CD4-positive, alpha-beta T cell (primary cell): ENCODE data around the gene PRAC2. TPM values are rescaled to one million over a fixed set of nuclear protein-coding genes. Genes with fewer than 3 reads are reported as not detected.

ENCODE experiments used
- ATAC-seq: fragments of 200-7000 bp; cut with Tn5 transposase; one replicate; pipeline ENCODE4 v1.10.0; 2022; ENCODE audit warnings: mild to moderate bottlenecking; ENCODE audit not compliant: poor library complexity
- CTCF ChIA-PET: fragments of 350-600 bp; sonication (Branson Sonifier 250); formaldehyde crosslinking; loops from one replicate; lab custom pipeline; 2021; ENCODE audit warnings: antibody characterized with exemption, inconsistent platforms; lab: Charles Lee
- POLR2A ChIA-PET: fragments of 350-600 bp; sonication (Branson Sonifier 250); formaldehyde crosslinking; loops from one replicate; lab custom pipeline; 2021; ENCODE audit warnings: antibody characterized with exemption, inconsistent platforms; lab: Charles Lee
- DNase-seq, 14 experiments: peaks; one replicate each; pipeline ENCODE4 v3.0.0-alpha.2; 2013 to 2020; ENCODE audit warnings: mixed read lengths in 2 of 14
- H3K27ac ChIP-seq, 2 donors: one replicate each; pipeline versions ENCODE4 v1.5.1 to v1.7.0; 2013; ENCODE audit warnings: low read length in 2 of 2, low read depth in 1 of 2, mild to moderate bottlenecking in 1 of 2
- H3K27me3 ChIP-seq, 2 experiments: 1 replicate in 1 of 2; 2 replicates in 1 of 2; pipeline versions ENCODE4 v1.6.1 to v1.7.0; 2013; ENCODE audit warnings: low read length in 2 of 2, control low read depth in 1 of 2, mild to moderate bottlenecking in 1 of 2, moderate library complexity in 1 of 2; ENCODE audit not compliant: insufficient read depth in 2 of 2, control insufficient read depth in 1 of 2
- H3K36me3 ChIP-seq: one replicate; pipeline ENCODE4 v1.6.1; 2013; ENCODE audit warnings: low read length, control low read depth; ENCODE audit not compliant: insufficient read depth
- H3K4me1 ChIP-seq: one replicate; pipeline ENCODE4 v1.6.1; 2013; ENCODE audit warnings: low read length, control low read depth; ENCODE audit not compliant: insufficient read depth
- H3K4me3 ChIP-seq: one replicate; pipeline ENCODE4 v1.5.1; 2013; ENCODE audit warnings: mild to moderate bottlenecking, low read length, moderate library complexity
- H3K9me3 ChIP-seq, 2 experiments: 1 replicate in 1 of 2; 2 replicates in 1 of 2; pipeline versions ENCODE4 v1.6.1 to v1.7.0; 2013; ENCODE audit warnings: low read length in 2 of 2, mild to moderate bottlenecking in 2 of 2, control low read depth in 1 of 2, moderate library complexity in 1 of 2; ENCODE audit not compliant: control insufficient read depth in 1 of 2, insufficient read depth in 1 of 2
- H3K27ac Mint-ChIP-seq: one replicate; pipeline ENCODE4 v1.8.0; 2020; ENCODE audit warnings: mixed read lengths
- H3K27me3 Mint-ChIP-seq: one replicate; pipeline ENCODE4 v1.8.0; 2021; ENCODE audit warnings: mixed read lengths
- H3K36me3 Mint-ChIP-seq: one replicate; pipeline ENCODE4 v1.8.0; 2021; ENCODE audit warnings: low read depth, mixed read lengths
- H3K4me1 Mint-ChIP-seq: one replicate; pipeline ENCODE4 v1.8.0; 2021; ENCODE audit warnings: low read depth, mixed read lengths
- H3K4me3 Mint-ChIP-seq: one replicate; pipeline ENCODE4 v1.8.0; 2020; ENCODE audit warnings: mild to moderate bottlenecking, mixed read lengths
- H3K9me3 Mint-ChIP-seq: one replicate; pipeline ENCODE4 v1.8.0; 2020; ENCODE audit warnings: mixed read lengths
- intact Hi-C, 2 experiments: fragments of 100-400 bp; cut with DNase I in 1 of 2; cut with micrococcal nuclease in 1 of 2; formaldehyde crosslinking; loops; one replicate each; pipeline versions ENCODE4 v1.15.1 to v1.9.0; 2023 to 2025; cut with DNase I, micrococcal nuclease
- total RNA-seq, 174 experiments: library from RNA in 2 of 174; stranded (reverse) in 2 of 174; gene quantifications; one replicate each; pipeline ENCODE4 v1.2.3 and lab custom pipeline; 2021 to 2026
- TF ChIP-seq, protein P1 (sequence below): fragments of 200-600 bp; IDR thresholded peaks from one replicate; pipeline ENCODE4 v1.8.0; 2022; ENCODE audit warnings: antibody characterized with exemption, mild to moderate bottlenecking

Gene PRAC2
- total RNA-seq, 2 experiments from 2014 or later = not detected

DNA sequence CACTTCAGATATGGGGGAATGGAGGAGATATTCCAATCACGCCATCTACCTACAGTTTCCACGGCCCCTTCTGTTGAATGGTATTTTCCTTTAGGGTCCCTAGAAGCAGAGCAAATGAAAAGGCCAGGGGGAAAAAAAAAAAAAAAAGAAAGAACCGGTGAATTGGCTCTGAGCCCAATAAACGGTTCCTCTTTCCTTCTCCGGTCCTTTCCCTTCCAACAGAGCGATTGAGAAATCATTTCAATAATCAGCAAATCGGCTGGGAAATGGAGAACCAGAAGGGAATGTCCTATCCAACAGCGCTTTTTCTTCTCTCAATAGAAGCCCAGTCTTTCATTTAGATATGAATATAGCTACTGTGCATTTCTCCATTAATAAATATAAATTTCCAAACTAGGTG, 32.4 kb downstream of the PRAC2 start:
- no peak overlapping the region for H3K27ac Mint-ChIP-seq
- H3K4me3 ChIP-seq = no peak overlapping the region
- peaks cover 28% of the 10 kb centered on the region for H3K4me1 Mint-ChIP-seq
- no peak overlapping the region for H3K27ac ChIP-seq
- POLR2A ChIA-PET = no interaction called here
- CTCF ChIA-PET = interaction anchor here (2.8 kb wide), 1 partner anchor 17 kb away, joined by 6 read pairs; no protein-coding TSS in a partner anchor
- peaks cover 27% of the 10 kb centered on the region for H3K4me1 ChIP-seq
- intact Hi-C loops = no loop called here
- ATAC-seq (no peak), DNase-seq (no peak)
- TF ChIP-seq, protein P1, sequence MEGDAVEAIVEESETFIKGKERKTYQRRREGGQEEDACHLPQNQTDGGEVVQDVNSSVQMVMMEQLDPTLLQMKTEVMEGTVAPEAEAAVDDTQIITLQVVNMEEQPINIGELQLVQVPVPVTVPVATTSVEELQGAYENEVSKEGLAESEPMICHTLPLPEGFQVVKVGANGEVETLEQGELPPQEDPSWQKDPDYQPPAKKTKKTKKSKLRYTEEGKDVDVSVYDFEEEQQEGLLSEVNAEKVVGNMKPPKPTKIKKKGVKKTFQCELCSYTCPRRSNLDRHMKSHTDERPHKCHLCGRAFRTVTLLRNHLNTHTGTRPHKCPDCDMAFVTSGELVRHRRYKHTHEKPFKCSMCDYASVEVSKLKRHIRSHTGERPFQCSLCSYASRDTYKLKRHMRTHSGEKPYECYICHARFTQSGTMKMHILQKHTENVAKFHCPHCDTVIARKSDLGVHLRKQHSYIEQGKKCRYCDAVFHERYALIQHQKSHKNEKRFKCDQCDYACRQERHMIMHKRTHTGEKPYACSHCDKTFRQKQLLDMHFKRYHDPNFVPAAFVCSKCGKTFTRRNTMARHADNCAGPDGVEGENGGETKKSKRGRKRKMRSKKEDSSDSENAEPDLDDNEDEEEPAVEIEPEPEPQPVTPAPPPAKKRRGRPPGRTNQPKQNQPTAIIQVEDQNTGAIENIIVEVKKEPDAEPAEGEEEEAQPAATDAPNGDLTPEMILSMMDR = no peak
- no peaks in the 10 kb centered on the region for H3K9me3 Mint-ChIP-seq
- peaks cover 76 to 90% of the 10 kb centered on the region in 2 experiments for H3K27me3 ChIP-seq
- H3K36me3 ChIP-seq = no peaks in the 10 kb centered on the region
- H3K36me3 Mint-ChIP-seq = no peaks in the 10 kb centered on the region
- H3K4me3 Mint-ChIP-seq = no peak overlapping the region
- H3K27me3 Mint-ChIP-seq = peaks cover 95% of the 10 kb centered on the region
- peaks cover 0 to 22% of the 10 kb centered on the region in 2 experiments for H3K9me3 ChIP-seq

DNA sequence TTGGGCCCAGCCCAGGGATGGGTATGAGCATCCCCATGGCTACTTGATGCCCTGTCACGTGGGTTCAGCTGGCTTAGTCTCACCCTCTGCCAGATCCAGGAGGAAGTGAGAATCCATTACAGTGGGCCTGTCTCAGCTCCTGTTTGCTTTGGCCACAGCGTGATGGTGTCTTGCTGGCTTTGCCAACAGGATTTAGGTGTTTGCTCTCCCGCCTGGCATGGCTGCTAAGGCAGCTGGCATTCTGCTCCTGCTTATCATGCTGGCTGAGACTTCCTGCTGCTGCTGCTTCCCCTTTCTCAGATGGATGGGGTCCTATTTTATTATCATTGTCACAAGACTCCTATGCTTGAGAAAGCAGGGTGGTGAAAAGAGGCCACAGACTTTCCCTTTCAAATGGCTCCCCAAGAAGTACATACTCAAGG, 33.9 kb downstream of the PRAC2 start:
- no peaks in the 10 kb centered on the region for H3K36me3 ChIP-seq
- H3K27ac ChIP-seq = no peak overlapping the region
- H3K4me3 ChIP-seq = no peak overlapping the region
- H3K9me3 ChIP-seq = peaks cover 0 to 22% of the 10 kb centered on the region in 2 experiments
- DNase-seq (no peak), ATAC-seq (no peak)
- H3K4me3 Mint-ChIP-seq = no peak overlapping the region
- ChIA-PET POLR2A (no interaction called here), CTCF (no interaction called here)
- peaks cover 71 to 88% of the 10 kb centered on the region in 2 experiments for H3K27me3 ChIP-seq
- TF ChIP-seq, protein P1 = no peak
- H3K27ac Mint-ChIP-seq = no peak overlapping the region
- H3K4me1 Mint-ChIP-seq = peaks cover 20% of the 10 kb centered on the region
- peaks cover 93% of the 10 kb centered on the region for H3K27me3 Mint-ChIP-seq
- intact Hi-C loops = no loop called here
- H3K4me1 ChIP-seq = peaks cover 27% of the 10 kb centered on the region
- H3K9me3 Mint-ChIP-seq = no peaks in the 10 kb centered on the region
- no peaks in the 10 kb centered on the region for H3K36me3 Mint-ChIP-seq

DNA sequence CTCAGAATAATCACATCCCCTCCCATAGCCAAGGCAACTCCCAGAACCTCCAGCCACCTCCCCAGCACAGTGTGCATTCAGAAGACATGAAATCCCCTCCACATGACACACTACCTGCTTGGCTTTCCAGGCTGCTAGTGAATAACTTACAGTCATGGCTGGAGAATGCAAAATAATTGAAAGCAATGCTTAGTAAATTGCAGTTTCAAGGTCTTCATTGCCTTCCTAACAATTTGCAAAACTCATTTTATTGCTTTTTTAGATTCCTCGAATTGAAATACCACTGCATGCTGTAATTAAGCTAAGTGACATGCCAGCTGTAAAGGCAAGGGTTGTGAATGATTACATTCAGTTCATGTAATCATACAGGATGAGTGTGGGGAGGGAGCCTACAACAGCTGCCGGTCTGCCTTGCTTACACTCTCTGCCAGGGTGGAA, 34.6 kb downstream of the PRAC2 start:
- H3K4me3 ChIP-seq = no peak overlapping the region
- ATAC-seq (no peak), DNase-seq (no peak)
- Mint-ChIP-seq H3K27ac (no peak overlapping the region), H3K27me3 (peaks cover 93% of the 10 kb centered on the region), H3K9me3 (no peaks in the 10 kb centered on the region), H3K4me3 (no peak overlapping the region), H3K4me1 (peaks cover 19% of the 10 kb centered on the region), H3K36me3 (no peaks in the 10 kb centered on the region)
- POLR2A ChIA-PET = no interaction called here
- intact Hi-C loops = no loop called here
- CTCF ChIA-PET = no interaction called here
- H3K4me1 ChIP-seq = peaks cover 25% of the 10 kb centered on the region
- H3K27ac ChIP-seq = no peak overlapping the region
- peaks cover 67 to 87% of the 10 kb centered on the region in 2 experiments for H3K27me3 ChIP-seq
- no peaks in the 10 kb centered on the region for H3K36me3 ChIP-seq
- H3K9me3 ChIP-seq = peaks cover 0 to 15% of the 10 kb centered on the region in 2 experiments
- TF ChIP-seq, protein P1 = no peak
